Myocyte (in vitro differentiated cells): ENCODE measurements around the gene EIF3CL. TPM values are rescaled to one million over a fixed set of nuclear protein-coding genes. Genes with fewer than 3 reads are reported as not detected.
"Not testable (repeated sequence)": the region's sequence is repeated elsewhere in the genome, so short reads cannot be mapped to it uniquely, and the experiment has no call there.

Experiments used
- DNase-seq: peaks from one replicate; pipeline ENCODE4 v3.0.0-alpha.2; 2012; ENCODE audit warnings: low read depth
- polyA plus RNA-seq: library from polyadenylated mRNA; unstranded; fragments of >200 nt; gene quantifications from one replicate; pipeline ENCODE4 v1.2.1, GENCODE V29; 2012; ENCODE audit warnings: missing spikeins
- total RNA-seq: library from RNA; depleted of rRNA; stranded (reverse); fragments of >200 nt; gene quantifications from 2 replicates; pipeline ENCODE4 v1.2.3, GENCODE V29; 2014

Gene EIF3CL
- 51.5 and 63.7 TPM in 2 replicates for total RNA-seq
- 25.9 TPM for polyA plus RNA-seq

- not testable (repeated sequence) for DNase-seq
Observed at GRCh38 chr16:28403220-28404072, at the start of gene EIF3CL. Gene EIF3CL, minus strand, starts transcription at chr16:28403841. Its CDS starts 223 bp downstream, at chr16:28403618.

- DNase-seq = not testable (repeated sequence)
Observed at GRCh38 chr16:28447081-28447480, 43.4 kb upstream of the EIF3CL start.

- DNase-seq = not testable (repeated sequence)
Observed at GRCh38 chr16:28446388-28446787, 42.7 kb upstream of the EIF3CL start.

- DNase-seq = not testable (repeated sequence)
Observed at GRCh38 chr16:28443943-28444342, 40.3 kb upstream of the EIF3CL start.

- DNase-seq = not testable (repeated sequence)
Observed at GRCh38 chr16:28438899-28439298, 35.3 kb upstream of the EIF3CL start.

- DNase-seq = not testable (repeated sequence)
Observed at GRCh38 chr16:28435340-28435739, 31.7 kb upstream of the EIF3CL start.

- DNase-seq = not testable (repeated sequence)
Observed at GRCh38 chr16:28426060-28426680, 22.5 kb upstream of the EIF3CL start.

GRCh38 chr16:28421071-28421750 lies 17.6 kb upstream of the EIF3CL start:
- DNase-seq = not testable (repeated sequence)

GRCh38 chr16:28417033-28417432 lies 13.4 kb upstream of the EIF3CL start:
- not testable (repeated sequence) for DNase-seq

GRCh38 chr16:28414530-28414929 lies 10.9 kb upstream of the EIF3CL start:
- DNase-seq = not testable (repeated sequence)

- not testable (repeated sequence) for DNase-seq
Observed at GRCh38 chr16:28413585-28413984, 9.9 kb upstream of the EIF3CL start.

GRCh38 chr16:28392054-28392453 lies 11.6 kb downstream of the EIF3CL start:
- not testable (repeated sequence) for DNase-seq

GRCh38 chr16:28382177-28382867 lies 21.3 kb downstream of the EIF3CL start:
- not testable (repeated sequence) for DNase-seq

- DNase-seq = not testable (repeated sequence)
Observed at GRCh38 chr16:28377822-28378221, 25.8 kb downstream of the EIF3CL start.

- DNase-seq = not testable (repeated sequence)
Observed at GRCh38 chr16:28377108-28377625, 26.5 kb downstream of the EIF3CL start.

GRCh38 chr16:28375115-28375514 lies 28.5 kb downstream of the EIF3CL start:
- DNase-seq = not testable (repeated sequence)

GRCh38 chr16:28374281-28374680 lies 29.4 kb downstream of the EIF3CL start:
- not testable (repeated sequence) for DNase-seq

- not testable (repeated sequence) for DNase-seq
Observed at GRCh38 chr16:28367926-28368325, 35.7 kb downstream of the EIF3CL start.

GRCh38 chr16:28364268-28365173 lies 39.1 kb downstream of the EIF3CL start:
- DNase-seq = not testable (repeated sequence)

- not testable (repeated sequence) for DNase-seq
Observed at GRCh38 chr16:28363408-28363807, 40.2 kb downstream of the EIF3CL start, which contains the start of gene NPIPB6. Gene NPIPB6, minus strand, starts transcription at chr16:28363508. Its CDS starts 686 bp downstream, at chr16:28362822.
